Stimulated activated naive CD8-positive, alpha-beta T cell treated with anti-CD3 and anti-CD28 coated beads, Interleukin-15, Interleukin-2, amounts not matched to agents 100 ng/mL and 50 ng/mL, for 24 hours (primary cell): ENCODE data around the gene CNTROB.

ENCODE experiments used
- H3K27ac Mint-ChIP-seq: one replicate; pipeline ENCODE4 v1.8.0; 2021; ENCODE audit warnings: mild to moderate bottlenecking, mixed read lengths
- H3K27me3 Mint-ChIP-seq: one replicate; pipeline ENCODE4 v1.8.0; 2021; ENCODE audit warnings: mixed read lengths
- H3K36me3 Mint-ChIP-seq: one replicate; pipeline ENCODE4 v1.8.0; 2021; ENCODE audit warnings: low read depth, mixed read lengths
- H3K4me1 Mint-ChIP-seq: one replicate; pipeline ENCODE4 v1.8.0; 2021; ENCODE audit warnings: low read depth, mixed read lengths
- H3K4me3 Mint-ChIP-seq: one replicate; pipeline ENCODE4 v1.8.0; 2021; ENCODE audit warnings: mild to moderate bottlenecking, mixed read lengths
- H3K9me3 Mint-ChIP-seq: one replicate; pipeline ENCODE4 v1.8.0; 2021; ENCODE audit warnings: mixed read lengths

The CNTROB gene

GRCh38 chr17:7894226-7894625, 37.8 kb upstream of the CNTROB start:
- Mint-ChIP-seq H3K4me1 (peaks cover 17% of the 10 kb centered on the region), H3K27me3 (no peaks in the 10 kb centered on the region), H3K36me3 (peaks cover 81% of the 10 kb centered on the region), H3K9me3 (no peaks in the 10 kb centered on the region), H3K4me3 (no peak overlapping the region), H3K27ac (no peak overlapping the region)

- H3K4me3 Mint-ChIP-seq: no peak overlapping the region
- no peaks in the 10 kb centered on the region for H3K9me3 Mint-ChIP-seq
- H3K27ac Mint-ChIP-seq: peak overlapping the region; percentile 13
- H3K27me3 Mint-ChIP-seq: no peaks in the 10 kb centered on the region
- peaks cover 17% of the 10 kb centered on the region for H3K4me1 Mint-ChIP-seq
- peaks cover 82% of the 10 kb centered on the region for H3K36me3 Mint-ChIP-seq
Observed at GRCh38 chr17:7894866-7895265, 37.1 kb upstream of the CNTROB start.

GRCh38 chr17:7897090-7897489, 34.9 kb upstream of the CNTROB start:
- H3K9me3 Mint-ChIP-seq: no peaks in the 10 kb centered on the region
- H3K4me1 Mint-ChIP-seq: peaks cover 13% of the 10 kb centered on the region
- peaks cover 73% of the 10 kb centered on the region for H3K36me3 Mint-ChIP-seq
- no peaks in the 10 kb centered on the region for H3K27me3 Mint-ChIP-seq
- no peak overlapping the region for H3K4me3 Mint-ChIP-seq
- peak overlapping the region; percentile 88 for H3K27ac Mint-ChIP-seq

- peaks cover 13% of the 10 kb centered on the region for H3K4me1 Mint-ChIP-seq
- peaks cover 76% of the 10 kb centered on the region for H3K36me3 Mint-ChIP-seq
- H3K9me3 Mint-ChIP-seq: no peaks in the 10 kb centered on the region
- H3K4me3 Mint-ChIP-seq: peak overlapping the region; percentile 7
- H3K27ac Mint-ChIP-seq: peak overlapping the region; percentile 88
- no peaks in the 10 kb centered on the region for H3K27me3 Mint-ChIP-seq
Observed at GRCh38 chr17:7897773-7898172, 34.2 kb upstream of the CNTROB start.

- Mint-ChIP-seq H3K27me3 (no peaks in the 10 kb centered on the region), H3K4me3 (no peak overlapping the region), H3K36me3 (peaks cover 71% of the 10 kb centered on the region), H3K27ac (no peak overlapping the region), H3K4me1 (no peaks in the 10 kb centered on the region), H3K9me3 (no peaks in the 10 kb centered on the region)
Observed at GRCh38 chr17:7903154-7904103, 28.6 kb upstream of the CNTROB start.

GRCh38 chr17:7909089-7909488, 22.9 kb upstream of the CNTROB start:
- Mint-ChIP-seq H3K4me3 (no peak overlapping the region), H3K9me3 (no peaks in the 10 kb centered on the region), H3K27me3 (no peaks in the 10 kb centered on the region), H3K36me3 (peaks cover 60% of the 10 kb centered on the region), H3K27ac (no peak overlapping the region), H3K4me1 (peaks cover 11% of the 10 kb centered on the region)

- Mint-ChIP-seq H3K4me1 (peaks cover 20% of the 10 kb centered on the region), H3K27me3 (no peaks in the 10 kb centered on the region), H3K27ac (no peak overlapping the region), H3K4me3 (no peak overlapping the region), H3K9me3 (no peaks in the 10 kb centered on the region), H3K36me3 (peaks cover 49% of the 10 kb centered on the region)
Observed at GRCh38 chr17:7910281-7910680, 21.7 kb upstream of the CNTROB start.

- H3K4me1 Mint-ChIP-seq: peaks cover 24% of the 10 kb centered on the region
- no peak overlapping the region for H3K4me3 Mint-ChIP-seq
- H3K9me3 Mint-ChIP-seq: no peaks in the 10 kb centered on the region
- H3K27me3 Mint-ChIP-seq: no peaks in the 10 kb centered on the region
- peak overlapping the region; percentile 23 for H3K27ac Mint-ChIP-seq
- H3K36me3 Mint-ChIP-seq: peaks cover 47% of the 10 kb centered on the region
Observed at GRCh38 chr17:7910711-7911110, 21.3 kb upstream of the CNTROB start.

- Mint-ChIP-seq H3K9me3 (no peaks in the 10 kb centered on the region), H3K27me3 (no peaks in the 10 kb centered on the region), H3K4me1 (peaks cover 24% of the 10 kb centered on the region), H3K36me3 (peaks cover 47% of the 10 kb centered on the region), H3K4me3 (no peak overlapping the region), H3K27ac (peak overlapping the region; percentile 23)
Observed at GRCh38 chr17:7911116-7911515, 20.9 kb upstream of the CNTROB start.

- Mint-ChIP-seq H3K36me3 (peaks cover 35% of the 10 kb centered on the region), H3K27ac (peak overlapping the region; percentile 73), H3K4me1 (peaks cover 33% of the 10 kb centered on the region), H3K9me3 (no peaks in the 10 kb centered on the region), H3K27me3 (no peaks in the 10 kb centered on the region), H3K4me3 (peak overlapping the region; percentile 48)
Observed at GRCh38 chr17:7912927-7913524, 19.0 kb upstream of the CNTROB start.

- Mint-ChIP-seq H3K4me3 (peak overlapping the region; percentile 90), H3K9me3 (no peaks in the 10 kb centered on the region), H3K4me1 (peaks cover 33% of the 10 kb centered on the region), H3K27ac (peak overlapping the region; percentile 88), H3K36me3 (peaks cover 24% of the 10 kb centered on the region), H3K27me3 (no peaks in the 10 kb centered on the region)
Observed at GRCh38 chr17:7915179-7915610, 16.8 kb upstream of the CNTROB start.

- peak within 1 kb of the TSS; percentile 88 for H3K27ac Mint-ChIP-seq
- no peaks in the 10 kb centered on the region for H3K27me3 Mint-ChIP-seq
- peaks cover 18% of the 10 kb centered on the region for H3K36me3 Mint-ChIP-seq
- H3K4me3 Mint-ChIP-seq: peak within 1 kb of the TSS; percentile 90
- no peaks in the 10 kb centered on the region for H3K9me3 Mint-ChIP-seq
- peaks cover 33% of the 10 kb centered on the region for H3K4me1 Mint-ChIP-seq
Observed at GRCh38 chr17:7915611-7916384, 16.2 kb upstream of the CNTROB start, which contains the start of gene RNF227. RNF227 (minus strand) TSS chr17:7916289; CDS start chr17:7916195, 94 bp downstream.

GRCh38 chr17:7916385-7916682, 15.7 kb upstream of the CNTROB start:
- H3K9me3 Mint-ChIP-seq: no peaks in the 10 kb centered on the region
- H3K36me3 Mint-ChIP-seq: peaks cover 13% of the 10 kb centered on the region
- peaks cover 34% of the 10 kb centered on the region for H3K4me1 Mint-ChIP-seq
- peak overlapping the region; percentile 48 for H3K4me3 Mint-ChIP-seq
- no peaks in the 10 kb centered on the region for H3K27me3 Mint-ChIP-seq
- H3K27ac Mint-ChIP-seq: peak overlapping the region; percentile 19

- Mint-ChIP-seq H3K4me3 (peak overlapping the region; percentile 48), H3K9me3 (no peaks in the 10 kb centered on the region), H3K27ac (peak overlapping the region; percentile 19), H3K36me3 (peaks cover 10% of the 10 kb centered on the region), H3K27me3 (no peaks in the 10 kb centered on the region), H3K4me1 (peaks cover 38% of the 10 kb centered on the region)
Observed at GRCh38 chr17:7916808-7917207, 15.2 kb upstream of the CNTROB start.
